Ectodermal cell (in vitro differentiated cells): ENCODE measurements around the gene EPB41L1.

ENCODE experiments used
- H3K27ac ChIP-seq: 2 replicates; pipeline ENCODE4 v1.7.0; 2013; ENCODE audit warnings: mild to moderate bottlenecking, low read depth, low read length; ENCODE audit not compliant: insufficient read depth, poor library complexity, severe bottlenecking
- H3K27me3 ChIP-seq: 2 replicates; pipeline ENCODE4 v1.7.0; 2013; ENCODE audit warnings: mild to moderate bottlenecking, low read length; ENCODE audit not compliant: insufficient read depth, control insufficient read depth, poor library complexity, severe bottlenecking
- H3K36me3 ChIP-seq: one replicate; pipeline ENCODE4 v1.7.0; 2013; ENCODE audit warnings: low read length; ENCODE audit not compliant: control insufficient read depth, insufficient read depth
- H3K4me1 ChIP-seq: one replicate; pipeline ENCODE4 v1.7.0; 2013; ENCODE audit warnings: low read length; ENCODE audit not compliant: control insufficient read depth, insufficient read depth
- H3K4me3 ChIP-seq: 2 replicates; pipeline ENCODE4 v1.7.0; 2013; ENCODE audit warnings: low read depth, low read length, control low read depth; ENCODE audit not compliant: insufficient read depth
- H3K9me3 ChIP-seq: 2 replicates; pipeline ENCODE4 v1.7.0; 2013; ENCODE audit warnings: mild to moderate bottlenecking, low read length, moderate library complexity; ENCODE audit not compliant: control insufficient read depth
- WGBS, 2 experiments: methylation state at CpG; one replicate each; pipeline ENCODE4 v1.1.7; 2013; ENCODE audit warnings: missing lambda C conversion rate in 2 of 2; 5-methylcytosine and 5-hydroxymethylcytosine counted together

EPB41L1 gene

DNA sequence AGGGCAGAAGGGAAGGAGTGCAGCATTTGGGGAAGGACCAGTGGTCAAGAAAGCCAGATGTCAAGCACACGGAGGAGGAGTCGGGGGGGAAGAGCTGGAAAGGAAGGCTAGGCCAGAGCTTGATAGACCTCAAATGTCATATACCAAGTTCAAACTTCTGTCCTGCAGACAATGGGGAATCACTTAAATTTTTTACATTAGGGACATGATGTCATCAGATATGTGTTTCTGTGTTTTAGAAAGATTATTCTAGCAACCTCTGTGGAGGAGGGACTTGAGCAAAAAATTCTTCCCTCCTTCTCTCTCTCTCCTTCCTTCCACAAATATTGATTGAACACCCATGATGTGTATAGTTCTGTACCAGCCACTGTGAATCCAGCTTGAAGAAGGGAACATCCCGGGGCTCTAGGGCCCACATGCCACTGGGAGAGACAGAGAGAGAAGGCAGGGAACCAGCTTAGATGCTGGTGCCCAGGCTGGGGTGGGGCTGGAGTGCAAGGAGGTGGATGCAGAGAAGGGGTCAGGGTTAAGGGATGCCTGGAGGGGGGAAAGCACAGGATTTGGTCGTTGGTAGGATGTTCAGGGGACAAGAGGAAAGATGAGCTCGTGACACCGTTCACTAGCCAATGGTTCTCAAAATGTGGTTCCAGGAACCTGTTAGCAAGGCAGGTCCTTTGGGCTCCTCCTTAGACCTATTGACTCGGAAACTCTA lies 61.9 kb downstream of the EPB41L1 start:
- H3K9me3 ChIP-seq = no peaks in the 10 kb centered on the region
- 91 to 93% methylated on average over 7 of the region's 7 CpGs for WGBS, 2 experiments
- no peak overlapping the region for H3K4me3 ChIP-seq
- H3K36me3 ChIP-seq = peaks cover 8% of the 10 kb centered on the region
- H3K27ac ChIP-seq = no peak overlapping the region
- no peaks in the 10 kb centered on the region for H3K27me3 ChIP-seq
- H3K4me1 ChIP-seq = no peaks in the 10 kb centered on the region

DNA sequence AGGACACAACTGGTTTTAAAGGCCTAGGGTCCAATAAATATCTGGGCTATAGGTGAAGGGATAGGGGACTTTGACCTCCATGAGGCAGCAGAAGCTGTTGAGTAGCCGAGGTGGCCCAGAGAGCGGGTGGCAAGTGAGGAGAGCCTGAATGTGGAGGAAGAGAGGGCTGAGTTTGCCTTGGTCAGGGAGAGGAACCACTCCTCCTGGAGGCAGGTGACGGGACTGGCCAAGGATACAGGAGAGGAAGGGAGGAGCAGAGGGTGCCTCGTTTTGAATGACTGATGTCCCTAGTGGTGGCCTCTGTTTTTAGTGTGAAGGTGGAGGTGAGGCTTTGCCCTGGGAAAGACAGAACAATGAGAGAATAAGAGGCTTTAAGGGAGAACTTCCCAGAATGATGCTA lies 62.7 kb downstream of the EPB41L1 start:
- no peaks in the 10 kb centered on the region for H3K4me1 ChIP-seq
- 42 to 47% methylated on average over 4 of the region's 4 CpGs for WGBS, 2 experiments
- no peak overlapping the region for H3K4me3 ChIP-seq
- H3K36me3 ChIP-seq = peaks cover 8% of the 10 kb centered on the region
- H3K27ac ChIP-seq = no peak overlapping the region
- H3K9me3 ChIP-seq = no peaks in the 10 kb centered on the region
- H3K27me3 ChIP-seq = no peaks in the 10 kb centered on the region

DNA sequence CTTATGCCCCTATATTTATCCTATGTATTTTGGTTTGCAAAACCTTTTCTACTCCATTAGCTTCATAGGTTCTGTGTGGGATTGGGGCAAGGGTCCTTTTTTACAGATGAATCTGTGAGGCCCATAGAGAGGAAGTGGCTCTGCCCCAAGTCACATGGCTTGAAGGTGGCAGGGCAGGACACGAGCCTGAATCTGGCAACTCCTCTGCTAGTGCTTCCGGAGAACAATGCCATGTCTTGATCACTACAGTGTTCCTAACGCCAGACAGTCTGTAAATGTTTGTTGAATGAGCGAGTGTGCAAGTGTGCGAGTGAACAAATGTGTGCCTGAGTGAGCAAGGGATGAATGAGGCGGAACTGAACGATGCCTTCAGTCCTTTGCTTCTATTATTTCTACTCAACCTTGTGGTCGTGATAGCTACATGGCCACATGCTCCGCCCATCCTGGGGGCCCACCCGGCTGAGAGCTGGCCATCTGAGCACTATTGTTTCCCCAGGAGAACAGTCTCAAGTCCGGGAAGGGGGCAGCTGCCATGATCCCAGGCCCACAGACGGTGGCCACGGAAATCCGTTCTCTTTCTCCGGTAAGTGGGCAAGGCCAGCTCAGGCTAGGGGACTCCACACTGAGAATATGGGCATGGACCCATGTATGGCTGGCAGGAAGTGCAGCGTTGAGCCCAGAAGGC lies 64.0 kb downstream of the EPB41L1 start:
- Histone ChIP-seq H3K27ac (no peak overlapping the region), H3K4me1 (no peaks in the 10 kb centered on the region), H3K4me3 (no peak overlapping the region), H3K27me3 (no peaks in the 10 kb centered on the region), H3K36me3 (peaks cover 8% of the 10 kb centered on the region), H3K9me3 (no peaks in the 10 kb centered on the region)
- WGBS, 2 experiments = 92% methylated on average over 16 of the region's 16 CpGs

DNA sequence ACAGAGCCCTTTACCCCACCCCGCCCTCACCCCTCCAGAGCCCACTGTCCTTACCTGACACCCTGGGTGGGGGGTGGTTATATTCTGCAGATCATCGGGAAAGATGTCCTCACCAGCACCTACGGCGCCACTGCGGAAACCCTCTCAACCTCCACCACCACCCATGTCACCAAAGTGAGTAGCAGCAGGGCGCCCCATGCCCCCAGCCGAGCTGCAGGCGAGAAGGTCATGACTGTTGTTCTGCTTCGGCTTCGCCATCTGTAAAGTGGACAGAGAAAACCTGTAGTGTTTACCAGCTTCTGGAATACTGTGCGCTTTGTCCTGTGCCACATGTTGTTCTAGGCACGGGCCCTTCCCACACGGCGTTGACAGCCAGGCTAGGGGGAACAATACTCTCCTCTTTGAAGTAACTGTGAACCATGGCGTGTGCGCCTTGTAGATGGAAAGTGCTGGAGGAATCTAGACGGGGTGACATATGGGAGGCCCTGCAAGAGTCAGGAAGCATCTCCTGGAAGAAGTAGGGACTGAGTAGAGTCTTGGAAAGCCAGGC lies 65.2 kb downstream of the EPB41L1 start:
- Histone ChIP-seq H3K27ac (no peak overlapping the region), H3K4me1 (no peaks in the 10 kb centered on the region), H3K9me3 (no peaks in the 10 kb centered on the region), H3K4me3 (no peak overlapping the region), H3K36me3 (peaks cover 8% of the 10 kb centered on the region), H3K27me3 (no peaks in the 10 kb centered on the region)
- WGBS, 2 experiments = 94 to 96% methylated on average over 16 to 17 of the region's 17 CpGs

DNA sequence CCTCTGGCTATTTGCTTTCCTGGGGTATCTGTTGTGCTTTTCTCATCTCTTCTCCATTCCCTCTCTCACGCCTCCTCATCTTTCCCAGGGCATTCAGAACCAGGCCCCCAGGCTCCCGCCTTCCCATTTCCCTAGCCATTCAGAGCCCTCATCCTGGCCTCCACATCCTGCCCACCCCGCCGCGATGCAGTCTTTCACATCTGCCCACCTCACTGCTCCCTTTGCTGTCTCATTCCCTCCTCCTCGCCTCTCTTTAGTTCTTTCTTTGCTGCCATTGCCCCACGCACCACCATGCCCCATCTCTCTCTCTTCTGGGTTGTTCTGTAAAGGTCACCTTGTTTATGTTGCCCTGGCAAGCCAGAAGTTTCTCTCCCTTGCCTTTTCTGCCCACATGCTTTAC lies 71.1 kb downstream of the EPB41L1 start:
- WGBS, 2 experiments = 90 to 93% methylated on average over 7 of the region's 7 CpGs
- Histone ChIP-seq H3K4me1 (no peaks in the 10 kb centered on the region), H3K9me3 (no peaks in the 10 kb centered on the region), H3K27ac (no peak overlapping the region), H3K27me3 (no peaks in the 10 kb centered on the region), H3K36me3 (no peaks in the 10 kb centered on the region), H3K4me3 (no peak overlapping the region)

DNA sequence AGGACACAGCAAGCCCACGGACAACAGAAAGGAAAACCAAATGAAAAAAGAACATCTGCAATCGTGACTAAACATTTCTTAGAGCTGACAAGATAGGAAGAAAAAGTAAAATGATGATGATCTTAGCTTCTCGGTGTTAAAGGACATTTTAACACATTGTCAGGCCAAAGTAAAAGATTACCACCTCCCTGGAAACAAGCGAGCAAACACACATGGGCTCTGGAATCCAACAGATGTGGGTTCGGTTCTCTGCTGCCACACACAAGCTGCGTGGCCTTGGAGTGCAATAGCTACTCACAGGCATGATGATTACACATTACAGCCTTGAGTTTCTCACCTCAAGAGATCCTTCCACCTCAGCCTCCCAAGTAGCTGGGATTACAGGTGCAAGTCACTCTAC lies 74.2 kb downstream of the EPB41L1 start:
- WGBS, 2 experiments = 94% methylated on average over 6 of the region's 6 CpGs
- H3K36me3 ChIP-seq = no peaks in the 10 kb centered on the region

DNA sequence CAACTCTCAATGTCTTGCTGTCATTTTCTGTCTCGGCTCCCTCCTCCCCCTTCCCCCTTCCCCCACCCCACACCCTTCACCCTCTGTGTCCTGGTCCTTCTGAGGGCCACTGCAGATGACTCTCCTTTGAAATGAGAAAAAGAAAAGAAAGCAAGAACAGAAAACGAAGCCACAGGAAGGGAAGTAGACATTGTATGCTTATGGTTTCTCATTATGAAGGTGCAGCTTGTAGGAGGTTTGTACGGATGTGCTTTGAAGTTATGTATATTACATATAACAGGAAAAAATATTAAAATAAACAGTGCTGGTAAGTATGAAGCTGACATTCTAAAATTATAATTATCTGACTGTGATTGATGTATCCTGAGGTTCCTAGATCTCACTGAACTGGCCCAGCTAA lies 75.5 kb downstream of the EPB41L1 start:
- Histone ChIP-seq H3K4me1 (no peaks in the 10 kb centered on the region), H3K36me3 (no peaks in the 10 kb centered on the region), H3K27ac (no peak overlapping the region), H3K4me3 (no peak overlapping the region), H3K27me3 (no peaks in the 10 kb centered on the region), H3K9me3 (no peaks in the 10 kb centered on the region)
- WGBS, 2 experiments = 63 to 75% methylated on average over 2 of the region's 3 CpGs

More for the DNA sequence above, 74.2 kb downstream of the EPB41L1 start:
- H3K4me1 ChIP-seq = no peaks in the 10 kb centered on the region
- no peaks in the 10 kb centered on the region for H3K27me3 ChIP-seq
- no peak overlapping the region for H3K27ac ChIP-seq
- no peak overlapping the region for H3K4me3 ChIP-seq
- no peaks in the 10 kb centered on the region for H3K9me3 ChIP-seq

DNA sequence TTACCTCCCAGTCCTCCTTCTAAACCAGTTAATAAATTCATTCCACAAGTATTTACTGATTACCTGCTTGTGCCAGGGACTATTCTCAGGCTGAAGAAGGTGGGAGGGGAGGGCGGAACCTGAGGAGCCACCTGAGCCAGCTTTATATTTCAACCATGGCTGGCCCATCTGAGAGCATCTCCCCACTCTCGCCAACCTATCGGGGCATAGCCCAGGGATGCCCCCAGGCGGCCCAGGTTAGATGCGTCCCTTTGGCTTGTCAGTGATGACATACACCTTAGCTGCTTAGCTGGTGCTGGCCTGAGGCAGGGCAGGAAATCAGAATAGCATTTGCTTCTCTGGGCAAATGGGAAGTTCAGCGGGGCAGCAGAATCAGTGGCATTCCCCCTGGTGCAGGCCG lies 76.8 kb downstream of the EPB41L1 start:
- H3K4me1 ChIP-seq = no peaks in the 10 kb centered on the region
- no peaks in the 10 kb centered on the region for H3K36me3 ChIP-seq
- no peak overlapping the region for H3K27ac ChIP-seq
- WGBS, 2 experiments = 91 to 92% methylated on average over 7 of the region's 7 CpGs
- H3K4me3 ChIP-seq = no peak overlapping the region
- H3K9me3 ChIP-seq = no peaks in the 10 kb centered on the region
- H3K27me3 ChIP-seq = no peaks in the 10 kb centered on the region

DNA sequence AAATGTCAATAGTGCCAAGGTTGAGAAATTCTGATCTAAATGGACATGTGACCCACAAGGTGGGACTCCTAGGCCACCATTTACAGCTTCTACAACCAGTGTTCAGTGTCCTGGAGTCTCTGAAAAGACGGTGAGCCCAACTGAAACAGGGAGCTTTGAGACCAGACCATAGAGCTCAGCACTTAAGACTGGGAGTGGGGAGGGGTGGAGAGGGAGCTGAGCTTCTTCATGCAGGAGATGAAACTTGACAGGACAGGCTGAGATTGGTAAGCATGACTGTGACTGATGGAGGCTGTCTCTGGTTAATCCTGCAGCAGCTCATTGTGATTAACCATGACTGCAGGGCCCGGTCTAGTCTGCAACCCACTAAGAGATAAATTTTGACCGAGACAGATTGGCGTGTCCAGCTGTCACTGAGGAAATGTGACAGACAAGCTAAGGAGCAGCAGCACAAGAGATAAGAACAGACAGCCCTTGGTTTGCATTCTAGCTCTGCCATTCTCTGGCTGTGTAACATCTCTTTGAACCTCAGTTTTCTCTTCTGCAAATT lies 80.3 kb downstream of the EPB41L1 start:
- Histone ChIP-seq H3K27ac (no peak overlapping the region), H3K9me3 (no peaks in the 10 kb centered on the region), H3K36me3 (peaks cover under 1% of the 10 kb centered on the region), H3K4me3 (no peak overlapping the region), H3K4me1 (peaks cover 5% of the 10 kb centered on the region), H3K27me3 (no peaks in the 10 kb centered on the region)
- 95% methylated on average over 4 of the region's 4 CpGs for WGBS, 2 experiments
